ENCODE data around the gene TUBGCP6. TPM values are rescaled to one million over a fixed set of nuclear protein-coding genes. Genes with fewer than 3 reads are reported as not detected.

Gene TUBGCP6
- total and polyA plus RNA-seq, 2 donors (not counting 1 experiment from before 2014, with no cell fraction given) = 137 to 178 TPM

DNA sequence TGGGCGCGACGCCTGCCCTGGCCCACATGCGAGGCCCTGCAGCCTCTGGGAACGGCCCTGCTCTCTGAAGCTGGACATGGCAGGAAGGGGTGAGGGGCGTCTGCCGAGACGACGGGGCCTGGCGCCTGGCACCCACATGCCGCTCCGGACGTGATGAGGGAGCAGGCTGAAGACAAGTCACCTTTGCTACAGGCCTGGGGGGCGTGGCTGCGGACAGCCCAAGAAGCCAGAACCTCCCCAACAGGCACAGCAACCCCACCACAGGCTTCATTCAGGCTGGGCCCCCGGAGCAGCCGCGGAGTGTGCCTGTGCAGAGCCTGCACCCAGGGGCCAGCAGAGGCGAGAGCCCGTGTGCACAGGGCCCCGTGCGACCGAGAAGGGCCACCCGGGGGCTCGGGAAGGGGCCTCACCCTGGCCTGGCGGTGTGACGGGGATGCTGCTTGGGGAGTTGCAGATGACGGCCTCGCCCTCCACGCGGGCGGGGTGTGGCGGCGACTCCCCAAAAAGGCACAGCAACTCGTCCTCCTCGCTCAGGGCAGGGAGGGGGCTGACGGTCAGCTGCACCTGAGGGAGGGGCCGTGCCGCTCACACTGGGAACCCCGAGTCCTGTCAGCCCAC lies 42.0 kb upstream of the TUBGCP6 start:
- H3K4me1 Mint-ChIP-seq = peaks cover 7% of the 10 kb centered on the region
- no peak for TF ChIP-seq EZH2 (IDR thresholded peaks at IDR 0.05; ENCODE audit: borderline replicate concordance, insufficient read depth, low read depth, low read length, poor library complexity, severe bottlenecking)
- TF ChIP-seq, protein P1, sequence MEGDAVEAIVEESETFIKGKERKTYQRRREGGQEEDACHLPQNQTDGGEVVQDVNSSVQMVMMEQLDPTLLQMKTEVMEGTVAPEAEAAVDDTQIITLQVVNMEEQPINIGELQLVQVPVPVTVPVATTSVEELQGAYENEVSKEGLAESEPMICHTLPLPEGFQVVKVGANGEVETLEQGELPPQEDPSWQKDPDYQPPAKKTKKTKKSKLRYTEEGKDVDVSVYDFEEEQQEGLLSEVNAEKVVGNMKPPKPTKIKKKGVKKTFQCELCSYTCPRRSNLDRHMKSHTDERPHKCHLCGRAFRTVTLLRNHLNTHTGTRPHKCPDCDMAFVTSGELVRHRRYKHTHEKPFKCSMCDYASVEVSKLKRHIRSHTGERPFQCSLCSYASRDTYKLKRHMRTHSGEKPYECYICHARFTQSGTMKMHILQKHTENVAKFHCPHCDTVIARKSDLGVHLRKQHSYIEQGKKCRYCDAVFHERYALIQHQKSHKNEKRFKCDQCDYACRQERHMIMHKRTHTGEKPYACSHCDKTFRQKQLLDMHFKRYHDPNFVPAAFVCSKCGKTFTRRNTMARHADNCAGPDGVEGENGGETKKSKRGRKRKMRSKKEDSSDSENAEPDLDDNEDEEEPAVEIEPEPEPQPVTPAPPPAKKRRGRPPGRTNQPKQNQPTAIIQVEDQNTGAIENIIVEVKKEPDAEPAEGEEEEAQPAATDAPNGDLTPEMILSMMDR (IDR thresholded peaks at IDR 0.05) = no peak
- H3K27me3 Mint-ChIP-seq = peaks cover 2% of the 10 kb centered on the region
- H2AFZ ChIP-seq (ENCODE audit: insufficient read depth, low read depth, low read length, poor library complexity, severe bottlenecking) = no peak overlapping the region
- DNase-seq (no peak), ATAC-seq (ENCODE audit: low read depth) (no peak)
- H3K27me3 ChIP-seq (replicated peaks in 1 of 4; ENCODE audit: control extremely low read depth in 1 of 4, control insufficient read depth in 3 of 4, insufficient read depth in 4 of 4, low read length in 3 of 4) = peaks cover 0 to 16% (median 7%) of the 10 kb centered on the region in 4 experiments
- no peaks in the 10 kb centered on the region for H3K36me3 ChIP-seq (replicated peaks in 1 of 2; ENCODE audit: control extremely low read depth in 1 of 2, control insufficient read depth in 1 of 2, extremely low read depth in 1 of 2, insufficient read depth in 2 of 2, low read length in 1 of 2)
- POLR2A ChIA-PET = no interaction called here
- WGBS (ENCODE audit: insufficient coverage) = 97% methylated on average over 38 of the region's 40 CpGs
- intact Hi-C loops (cut with micrococcal nuclease) = no loop called here
- peaks cover 4% of the 10 kb centered on the region for H4K20me1 ChIP-seq (ENCODE audit: control insufficient read depth, insufficient read depth, low read length, poor library complexity, severe bottlenecking)
- H3K9ac ChIP-seq (ENCODE audit: low read length) = no peak overlapping the region
- peaks cover 10 to 15% of the 10 kb centered on the region in 2 donors for H3K4me1 ChIP-seq (ENCODE audit: control insufficient read depth in 2 of 2, insufficient read depth in 2 of 2, low read length in 2 of 2)
- H3K4me3 Mint-ChIP-seq = no peak overlapping the region
- no peak overlapping the region for H3K27ac ChIP-seq (ENCODE audit: low read length in 2 of 2)
- no peak overlapping the region for H3K27ac Mint-ChIP-seq
- H3K4me2 ChIP-seq (replicated peaks; ENCODE audit: low read depth, low read length, poor library complexity, severe bottlenecking) = no peak overlapping the region
- CTCF ChIA-PET = interaction anchor here (1.0 kb wide), 1 partner anchor 39 kb away, joined by 3 read pairs; no protein-coding TSS in a partner anchor
- no peak overlapping the region for H3K4me3 ChIP-seq (ENCODE audit: control extremely low read depth in 1 of 5, extremely low read depth in 1 of 5, insufficient read depth in 1 of 5, low read depth in 2 of 5, low read length in 4 of 5)
- H3K9me3 ChIP-seq (ENCODE audit: control extremely low read depth in 1 of 3, control insufficient read depth in 2 of 3, insufficient read depth in 1 of 3, low read length in 2 of 3) = peaks cover 0 to 7% (median 0%) of the 10 kb centered on the region in 3 donors
- no peaks in the 10 kb centered on the region for H3K9me3 Mint-ChIP-seq (ENCODE audit: insufficient read depth)
- H3K79me2 ChIP-seq (ENCODE audit: control insufficient read depth, insufficient read depth, low read length) = no peaks in the 10 kb centered on the region

GRCh38 chr22:50286275-50286674 lies 41.5 kb upstream of the TUBGCP6 start:
- no peak overlapping the region for H2AFZ ChIP-seq (ENCODE audit: insufficient read depth, low read depth, low read length, poor library complexity, severe bottlenecking)
- ATAC-seq (ENCODE audit: low read depth) = no peak
- Mint-ChIP-seq H3K27me3 (no peaks in the 10 kb centered on the region), H3K9me3 (ENCODE audit: insufficient read depth) (no peaks in the 10 kb centered on the region), H3K4me3 (no peak overlapping the region), H3K27ac (no peak overlapping the region), H3K4me1 (peaks cover 2% of the 10 kb centered on the region)
- no peak overlapping the region for H3K27ac ChIP-seq (ENCODE audit: low read length in 2 of 2)
- 86% methylated on average over 20 of the region's 21 CpGs for WGBS (ENCODE audit: insufficient coverage)
- intact Hi-C loops (cut with micrococcal nuclease) = no loop called here
- peaks cover 0 to 3% (median 0%) of the 10 kb centered on the region in 3 donors for H3K9me3 ChIP-seq (ENCODE audit: control extremely low read depth in 1 of 3, control insufficient read depth in 2 of 3, insufficient read depth in 1 of 3, low read length in 2 of 3)
- H3K4me2 ChIP-seq (replicated peaks; ENCODE audit: low read depth, low read length, poor library complexity, severe bottlenecking) = no peak overlapping the region
- H3K79me2 ChIP-seq (ENCODE audit: control insufficient read depth, insufficient read depth, low read length) = no peaks in the 10 kb centered on the region
- H3K4me3 ChIP-seq (ENCODE audit: control extremely low read depth in 1 of 5, extremely low read depth in 1 of 5, insufficient read depth in 1 of 5, low read depth in 2 of 5, low read length in 4 of 5) = no peak overlapping the region
- H3K4me1 ChIP-seq (ENCODE audit: control insufficient read depth in 2 of 2, insufficient read depth in 2 of 2, low read length in 2 of 2) = peaks cover 5 to 10% of the 10 kb centered on the region in 2 donors
- no peak for DNase-seq
- no peak overlapping the region for H3K9ac ChIP-seq (ENCODE audit: low read length)
- ChIA-PET POLR2A (no interaction called here), CTCF (no interaction called here)
- H4K20me1 ChIP-seq (ENCODE audit: control insufficient read depth, insufficient read depth, low read length, poor library complexity, severe bottlenecking) = no peaks in the 10 kb centered on the region
- no peaks in the 10 kb centered on the region for H3K36me3 ChIP-seq (replicated peaks in 1 of 2; ENCODE audit: control extremely low read depth in 1 of 2, control insufficient read depth in 1 of 2, extremely low read depth in 1 of 2, insufficient read depth in 2 of 2, low read length in 1 of 2)
- peaks cover 0 to 11% (median 5%) of the 10 kb centered on the region in 4 experiments for H3K27me3 ChIP-seq (replicated peaks in 1 of 4; ENCODE audit: control extremely low read depth in 1 of 4, control insufficient read depth in 3 of 4, insufficient read depth in 4 of 4, low read length in 3 of 4)
- TF ChIP-seq, protein P1 (IDR thresholded peaks at IDR 0.05) = no peak
- no peak for TF ChIP-seq EZH2 (IDR thresholded peaks at IDR 0.05; ENCODE audit: borderline replicate concordance, insufficient read depth, low read depth, low read length, poor library complexity, severe bottlenecking)

All from B cell (primary cell).